Measurements from ENCODE around the gene ATG12.

DNA sequence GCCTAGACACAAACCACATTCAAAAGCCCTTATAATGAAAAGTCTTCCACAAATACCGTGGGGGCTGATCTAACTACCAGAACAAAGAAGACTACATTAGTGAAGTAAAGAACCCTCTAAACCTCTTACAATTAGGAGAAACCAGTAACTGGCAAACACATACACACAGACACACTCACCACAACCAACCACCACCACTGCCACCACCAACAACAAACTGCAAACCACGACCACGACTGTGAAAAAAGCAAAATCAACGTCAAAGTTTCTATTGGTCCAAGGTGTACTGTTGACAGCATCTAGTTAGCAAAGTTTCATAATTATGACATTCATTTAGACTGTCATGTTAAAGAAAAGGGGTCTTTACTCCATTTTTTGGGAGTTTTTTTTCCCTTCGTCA lies 27.6 kb downstream of the ATG12 start:
- TF ChIP-seq, protein P1, sequence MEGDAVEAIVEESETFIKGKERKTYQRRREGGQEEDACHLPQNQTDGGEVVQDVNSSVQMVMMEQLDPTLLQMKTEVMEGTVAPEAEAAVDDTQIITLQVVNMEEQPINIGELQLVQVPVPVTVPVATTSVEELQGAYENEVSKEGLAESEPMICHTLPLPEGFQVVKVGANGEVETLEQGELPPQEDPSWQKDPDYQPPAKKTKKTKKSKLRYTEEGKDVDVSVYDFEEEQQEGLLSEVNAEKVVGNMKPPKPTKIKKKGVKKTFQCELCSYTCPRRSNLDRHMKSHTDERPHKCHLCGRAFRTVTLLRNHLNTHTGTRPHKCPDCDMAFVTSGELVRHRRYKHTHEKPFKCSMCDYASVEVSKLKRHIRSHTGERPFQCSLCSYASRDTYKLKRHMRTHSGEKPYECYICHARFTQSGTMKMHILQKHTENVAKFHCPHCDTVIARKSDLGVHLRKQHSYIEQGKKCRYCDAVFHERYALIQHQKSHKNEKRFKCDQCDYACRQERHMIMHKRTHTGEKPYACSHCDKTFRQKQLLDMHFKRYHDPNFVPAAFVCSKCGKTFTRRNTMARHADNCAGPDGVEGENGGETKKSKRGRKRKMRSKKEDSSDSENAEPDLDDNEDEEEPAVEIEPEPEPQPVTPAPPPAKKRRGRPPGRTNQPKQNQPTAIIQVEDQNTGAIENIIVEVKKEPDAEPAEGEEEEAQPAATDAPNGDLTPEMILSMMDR (IDR thresholded peaks at IDR 0.05): no peak
- TF ChIP-seq, protein P2, sequence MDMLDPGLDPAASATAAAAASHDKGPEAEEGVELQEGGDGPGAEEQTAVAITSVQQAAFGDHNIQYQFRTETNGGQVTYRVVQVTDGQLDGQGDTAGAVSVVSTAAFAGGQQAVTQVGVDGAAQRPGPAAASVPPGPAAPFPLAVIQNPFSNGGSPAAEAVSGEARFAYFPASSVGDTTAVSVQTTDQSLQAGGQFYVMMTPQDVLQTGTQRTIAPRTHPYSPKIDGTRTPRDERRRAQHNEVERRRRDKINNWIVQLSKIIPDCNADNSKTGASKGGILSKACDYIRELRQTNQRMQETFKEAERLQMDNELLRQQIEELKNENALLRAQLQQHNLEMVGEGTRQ (IDR thresholded peaks at IDR 0.05): no peak
- TF ChIP-seq POLR2A (IDR thresholded peaks at IDR 0.05; ENCODE audit: low read length) (no peak), CEBPB (IDR thresholded peaks at IDR 0.05) (no peak), CHD2 (IDR thresholded peaks at IDR 0.05; ENCODE audit: low read length, partially characterized antibody) (no peak), JUNB (IDR thresholded peaks at IDR 0.05) (no peak), KDM1A (IDR thresholded peaks at IDR 0.05; ENCODE audit: low read depth) (no peak), ZSCAN20 (CRISPR knock-in tag; IDR thresholded peaks at IDR 0.05) (no peak), EP300 (IDR thresholded peaks at IDR 0.05) (no peak)
- TF ChIP-seq, protein P3, sequence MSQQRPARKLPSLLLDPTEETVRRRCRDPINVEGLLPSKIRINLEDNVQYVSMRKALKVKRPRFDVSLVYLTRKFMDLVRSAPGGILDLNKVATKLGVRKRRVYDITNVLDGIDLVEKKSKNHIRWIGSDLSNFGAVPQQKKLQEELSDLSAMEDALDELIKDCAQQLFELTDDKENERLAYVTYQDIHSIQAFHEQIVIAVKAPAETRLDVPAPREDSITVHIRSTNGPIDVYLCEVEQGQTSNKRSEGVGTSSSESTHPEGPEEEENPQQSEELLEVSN (IDR thresholded peaks at IDR 0.05; ENCODE audit: borderline replicate concordance, low read depth): no peak
